ENCODE data around the gene MT4. TPM values are rescaled to one million over a fixed set of nuclear protein-coding genes. Genes with fewer than 3 reads are reported as not detected.
"Not testable (repeated sequence)": the region's sequence is repeated elsewhere in the genome, so short reads cannot be mapped to it uniquely, and the experiment has no call there.

MT4 gene
- total RNA-seq, 1 experiment from 2014 or later, result not detected

DNA sequence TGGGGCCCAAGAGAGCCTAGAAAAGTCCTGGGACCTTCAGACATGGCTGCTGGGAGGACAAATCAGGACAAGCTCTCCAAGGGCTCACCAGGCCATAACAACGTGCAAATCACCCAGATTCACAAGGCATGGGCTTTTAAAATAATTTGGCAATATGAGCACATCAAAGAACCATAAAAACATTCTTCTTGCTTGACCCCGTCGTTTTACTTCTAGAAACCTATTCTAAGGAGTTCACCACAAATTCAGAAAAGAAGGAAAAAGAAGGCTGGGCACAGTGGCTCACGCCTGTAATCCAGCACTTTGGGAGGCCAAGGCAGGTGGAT is 12.4 kb downstream of the MT4 start:
- BruUV-seq (replicated peaks), result no TSS peak
- Histone ChIP-seq H3K79me2 (ENCODE audit: low read length) (no peaks in the 10 kb centered on the region), H3K9ac (ENCODE audit: low read length) (no peak overlapping the region), H3K9me3 (ENCODE audit: low read length) (no peaks in the 10 kb centered on the region), H4K20me1 (ENCODE audit: low read length) (no peaks in the 10 kb centered on the region), H3K27ac (ENCODE audit: low read length) (no peak overlapping the region), H3K4me2 (ENCODE audit: low read length) (no peak overlapping the region), H3K4me1 (ENCODE audit: insufficient read depth, low read length) (peaks cover 4% of the 10 kb centered on the region; the same call in 1 of the 2 replicates), H3F3A (ENCODE audit: low read length, unreplicated experiment) (no peaks in the 10 kb centered on the region), H3K27me3 (ENCODE audit: low read length) (no peaks in the 10 kb centered on the region), H3K36me3 (ENCODE audit: low read depth, low read length) (no peaks in the 10 kb centered on the region), H3K9me2 (replicated peaks; ENCODE audit: low read length) (no peaks in the 10 kb centered on the region), H3K4me3 (ENCODE audit: low read length) (no peak overlapping the region), H2AFZ (ENCODE audit: low read length) (0 out of 2 replicates have a peak overlapping the region, but pooled peaks have one; percentile 14)
- intact Hi-C loops (cut with micrococcal nuclease), result loop anchor here (1.0 kb wide), 1 partner anchor 125 kb away; no protein-coding TSS in a partner anchor
- no peak for TF ChIP-seq EZH2phosphoT487 (IDR thresholded peaks at IDR 0.05; ENCODE audit: borderline replicate concordance, low read length)
- ChIA-PET POLR2A (ENCODE audit: unreplicated experiment) (no interaction called here), CTCF (no interaction called here)
- ATAC-seq, result no peak
- no peak for DNase-seq

DNA sequence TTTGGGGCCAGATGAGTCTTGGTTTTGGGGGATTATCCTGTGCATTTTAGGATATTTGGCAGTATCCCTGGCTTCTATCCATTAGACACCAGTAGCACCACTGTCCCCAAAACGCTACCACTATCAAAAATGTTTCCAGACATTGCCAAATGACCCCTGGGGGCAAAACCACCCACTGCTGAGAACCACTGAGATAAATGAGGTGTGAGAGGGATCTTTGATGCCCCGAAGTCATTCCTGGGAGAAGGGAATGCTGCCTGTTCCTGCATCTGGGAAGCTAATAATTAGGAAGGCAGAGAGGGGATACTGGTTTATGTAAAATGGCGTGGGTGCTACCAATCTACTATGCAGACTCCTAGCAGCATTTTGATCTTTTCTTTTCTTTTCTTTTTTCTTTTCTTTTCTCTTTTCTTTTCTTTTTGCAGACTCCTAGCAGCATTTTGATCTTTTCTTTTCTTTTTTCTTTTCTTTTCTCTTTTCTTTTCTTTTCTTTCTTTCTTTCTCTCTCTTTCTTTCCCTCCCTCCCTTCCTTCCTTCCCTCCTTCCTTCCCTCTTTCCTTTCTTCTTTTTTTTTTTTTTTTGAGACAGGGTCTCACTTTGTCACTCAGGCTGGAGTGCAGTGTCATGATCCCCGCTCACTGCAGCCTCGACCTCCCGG is 15.6 kb downstream of the MT4 start:
- Histone ChIP-seq H3K27ac (ENCODE audit: low read length) (no peak overlapping the region), H3K4me2 (ENCODE audit: low read length) (no peak overlapping the region), H4K20me1 (ENCODE audit: low read length) (no peaks in the 10 kb centered on the region), H3K4me1 (ENCODE audit: insufficient read depth, low read length) (peaks cover 4% of the 10 kb centered on the region; the same call in 1 of the 2 replicates), H2AFZ (ENCODE audit: low read length) (no peak overlapping the region), H3K9me3 (ENCODE audit: low read length) (no peaks in the 10 kb centered on the region), H3K4me3 (ENCODE audit: low read length) (no peak overlapping the region), H3K79me2 (ENCODE audit: low read length) (no peaks in the 10 kb centered on the region), H3K9me2 (replicated peaks; ENCODE audit: low read length) (no peaks in the 10 kb centered on the region), H3K9ac (ENCODE audit: low read length) (no peak overlapping the region), H3F3A (ENCODE audit: low read length, unreplicated experiment) (no peaks in the 10 kb centered on the region), H3K27me3 (ENCODE audit: low read length) (no peaks in the 10 kb centered on the region), H3K36me3 (ENCODE audit: low read depth, low read length) (no peaks in the 10 kb centered on the region)
- intact Hi-C loops (cut with micrococcal nuclease), result no loop called here
- ATAC-seq (no peak), DNase-seq (no peak)
- CTCF ChIA-PET, result no interaction called here
- BruUV-seq (replicated peaks), result no TSS peak
- POLR2A ChIA-PET (ENCODE audit: unreplicated experiment), result no interaction called here
- TF ChIP-seq EZH2phosphoT487 (IDR thresholded peaks at IDR 0.05; ENCODE audit: borderline replicate concordance, low read length) (no peak), EZH2 (IDR thresholded peaks at IDR 0.05; ENCODE audit: low read length, unreplicated experiment) (no peak)
- TF ChIP-seq, protein P1, sequence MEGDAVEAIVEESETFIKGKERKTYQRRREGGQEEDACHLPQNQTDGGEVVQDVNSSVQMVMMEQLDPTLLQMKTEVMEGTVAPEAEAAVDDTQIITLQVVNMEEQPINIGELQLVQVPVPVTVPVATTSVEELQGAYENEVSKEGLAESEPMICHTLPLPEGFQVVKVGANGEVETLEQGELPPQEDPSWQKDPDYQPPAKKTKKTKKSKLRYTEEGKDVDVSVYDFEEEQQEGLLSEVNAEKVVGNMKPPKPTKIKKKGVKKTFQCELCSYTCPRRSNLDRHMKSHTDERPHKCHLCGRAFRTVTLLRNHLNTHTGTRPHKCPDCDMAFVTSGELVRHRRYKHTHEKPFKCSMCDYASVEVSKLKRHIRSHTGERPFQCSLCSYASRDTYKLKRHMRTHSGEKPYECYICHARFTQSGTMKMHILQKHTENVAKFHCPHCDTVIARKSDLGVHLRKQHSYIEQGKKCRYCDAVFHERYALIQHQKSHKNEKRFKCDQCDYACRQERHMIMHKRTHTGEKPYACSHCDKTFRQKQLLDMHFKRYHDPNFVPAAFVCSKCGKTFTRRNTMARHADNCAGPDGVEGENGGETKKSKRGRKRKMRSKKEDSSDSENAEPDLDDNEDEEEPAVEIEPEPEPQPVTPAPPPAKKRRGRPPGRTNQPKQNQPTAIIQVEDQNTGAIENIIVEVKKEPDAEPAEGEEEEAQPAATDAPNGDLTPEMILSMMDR (conservative IDR thresholded peaks at IDR 0.05; ENCODE audit: low read depth, low read length), result no peak

DNA sequence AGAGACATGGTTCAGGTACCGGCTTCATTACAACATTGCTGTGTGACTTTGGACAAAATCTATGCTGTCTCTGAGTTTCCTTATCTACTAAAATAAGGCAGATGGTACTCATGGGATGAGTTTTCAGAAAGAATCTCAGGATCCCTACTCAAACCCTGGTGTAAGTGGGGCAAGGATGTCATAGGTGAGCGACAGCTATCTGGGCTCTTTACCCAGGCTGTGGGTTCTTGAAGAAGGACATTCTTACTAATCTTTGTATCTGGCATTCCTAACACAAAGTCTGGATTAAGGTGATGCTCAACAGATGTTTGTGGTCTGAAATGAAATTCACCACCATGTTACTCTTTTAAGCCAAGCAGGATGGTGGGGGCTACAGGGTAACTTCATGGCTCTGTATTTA is 18.0 kb downstream of the MT4 start:
- DNase-seq; H3K9me2 ChIP-seq (replicated peaks; ENCODE audit: low read length); H3K4me1 ChIP-seq (ENCODE audit: insufficient read depth, low read length); H3K79me2 ChIP-seq (ENCODE audit: low read length); H3K36me3 ChIP-seq (ENCODE audit: low read depth, low read length); ATAC-seq; intact Hi-C loops (cut with micrococcal nuclease); H3F3A ChIP-seq (ENCODE audit: low read length, unreplicated experiment); H3K27ac ChIP-seq (ENCODE audit: low read length); POLR2A ChIA-PET (ENCODE audit: unreplicated experiment); H2AFZ ChIP-seq (ENCODE audit: low read length); H3K9me3 ChIP-seq (ENCODE audit: low read length); H3K27me3 ChIP-seq (ENCODE audit: low read length); H3K4me3 ChIP-seq (ENCODE audit: low read length); H3K9ac ChIP-seq (ENCODE audit: low read length); H4K20me1 ChIP-seq (ENCODE audit: low read length); CTCF ChIA-PET; BruUV-seq (replicated peaks); H3K4me2 ChIP-seq (ENCODE audit: low read length): not testable (repeated sequence)
